Stomach (tissue), 4 donors: ENCODE measurements around the gene CD44.

Experiments
- CTCF ChIP-seq, 7 experiments: fragments of 450-650 bp in 4 of 7; fragments of 200-600 bp in 3 of 7; sonication (generic) in 3 of 7; IDR thresholded peaks; one replicate each; pipeline ENCODE4 v1.5.1; 2016 to 2019; ENCODE audit warnings: antibody characterized with exemption in 7 of 7, control low read depth in 2 of 7, mild to moderate bottlenecking in 1 of 7
- POLR2AphosphoS5 ChIP-seq, 3 donors: sonication (generic); formaldehyde crosslinking; IDR thresholded peaks; one replicate each; pipeline ENCODE4 v1.6.1; 2016; ENCODE audit warnings: antibody characterized with exemption in 3 of 3

DNA sequence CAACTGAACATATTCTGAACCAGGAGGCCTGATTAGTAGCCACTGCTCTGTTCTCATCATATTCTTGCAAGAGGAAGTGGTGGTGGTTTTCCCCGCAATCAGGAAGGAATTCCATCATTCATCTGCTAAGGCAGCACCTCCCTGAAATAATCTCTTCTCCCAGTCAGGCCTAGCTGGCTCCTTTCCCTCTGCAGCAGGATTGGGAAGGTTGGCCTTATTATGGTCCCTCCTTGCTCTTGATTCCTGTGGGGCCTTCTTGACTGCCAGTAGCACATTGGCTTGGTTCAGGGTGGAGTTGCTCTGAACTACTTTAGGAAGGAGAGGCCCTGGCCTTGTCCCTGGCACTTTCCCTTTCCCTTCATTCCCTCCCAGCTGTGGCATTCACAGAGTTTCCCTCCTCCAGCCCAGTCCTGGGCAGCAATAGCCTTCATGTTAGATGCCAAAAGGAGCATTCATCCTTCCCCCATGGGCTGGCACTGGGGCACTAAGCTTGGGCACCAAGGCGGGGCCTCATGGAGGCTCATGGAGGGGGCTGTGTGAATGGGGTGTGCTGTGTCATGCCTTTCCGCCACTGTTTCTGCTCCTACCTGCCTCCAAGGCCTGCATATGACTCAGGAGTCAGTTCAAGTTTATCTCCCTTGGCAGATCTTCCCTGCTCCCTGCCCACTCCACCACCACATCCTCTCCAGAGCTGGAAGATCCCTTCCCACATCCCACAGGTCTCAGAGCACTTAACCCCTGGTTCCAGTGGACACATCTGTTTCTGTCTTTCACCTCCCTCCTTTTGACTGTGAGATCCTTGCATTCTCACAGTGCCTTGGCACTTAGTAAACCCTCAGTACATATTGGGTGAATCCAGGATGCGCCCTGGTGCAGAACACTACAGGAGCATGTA lies 27.6 kb upstream of the CD44 start:
- TF ChIP-seq CTCF (IDR thresholded peaks at IDR 0.05) (no peak), POLR2AphosphoS5 (IDR thresholded peaks at IDR 0.05) (peak in 1 of 3 donors; percentile 48)
